ENCODE data around the gene PYGM.

PYGM gene

GRCh38 chr11:64752175-64752970 is 7.4 kb downstream of the PYGM start:
- no peak for DNase-seq

GRCh38 chr11:64751580-64751979 is 8.2 kb downstream of the PYGM start:
- no peak for DNase-seq

DNA sequence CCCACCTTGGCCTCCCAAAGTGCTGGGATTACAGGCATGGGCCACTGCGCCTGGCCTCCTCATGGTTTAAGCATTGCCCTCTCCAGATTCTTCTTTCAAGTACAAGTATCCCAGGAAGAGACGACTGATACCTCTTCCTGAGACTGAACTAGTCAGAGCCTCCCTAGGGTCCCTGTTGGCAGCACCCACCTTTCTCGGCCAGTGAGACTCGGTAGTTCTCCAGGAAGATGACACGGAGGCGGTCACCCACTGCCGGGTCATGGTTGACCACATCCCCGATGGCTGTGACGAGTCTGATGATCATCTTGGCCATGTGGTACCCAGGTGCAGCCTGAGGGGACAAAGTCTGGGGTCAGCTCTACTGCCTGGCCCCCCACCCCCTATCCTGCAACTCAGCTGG is 8.6 kb downstream of the PYGM start:
- DNase-seq, result no peak

- no peak for DNase-seq
Measured at GRCh38 chr11:64750361-64751054, 9.3 kb downstream of the PYGM start.

DNA sequence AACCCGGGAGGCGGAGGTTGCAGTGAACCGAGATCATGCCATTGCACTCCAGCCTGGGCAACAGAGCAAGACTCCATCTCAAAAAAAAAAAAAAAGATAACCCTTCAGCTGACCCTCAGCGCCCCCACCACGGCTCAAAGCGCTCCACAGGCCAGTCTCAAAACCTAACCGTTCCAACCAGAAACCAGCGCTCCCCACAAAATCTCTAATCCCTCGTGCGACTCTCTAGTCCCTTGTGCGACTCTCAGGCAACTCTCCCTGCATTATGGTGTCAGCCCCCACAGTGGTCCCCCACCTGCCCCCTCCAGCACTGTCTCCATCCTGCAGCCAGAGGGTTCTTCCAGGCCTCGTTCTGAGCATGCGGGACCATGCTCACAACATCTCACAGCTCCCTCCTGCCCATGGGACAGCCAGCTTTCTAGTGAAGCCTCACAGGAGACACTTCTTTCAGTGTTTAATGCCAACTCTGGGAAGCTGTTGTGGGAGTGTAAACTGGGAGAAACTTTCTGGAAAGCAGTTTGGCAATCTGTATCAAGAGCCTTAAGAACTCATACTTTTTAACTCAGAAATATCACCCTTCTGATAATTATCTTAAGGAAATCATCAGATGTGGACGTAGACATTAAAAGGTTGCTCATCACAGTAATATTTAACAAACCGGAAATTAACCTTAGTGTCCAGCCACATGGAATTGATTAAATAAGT is 11.7 kb downstream of the PYGM start:
- no peak for DNase-seq

GRCh38 chr11:64746486-64746885 is 13.3 kb downstream of the PYGM start:
- no peak for DNase-seq

DNA sequence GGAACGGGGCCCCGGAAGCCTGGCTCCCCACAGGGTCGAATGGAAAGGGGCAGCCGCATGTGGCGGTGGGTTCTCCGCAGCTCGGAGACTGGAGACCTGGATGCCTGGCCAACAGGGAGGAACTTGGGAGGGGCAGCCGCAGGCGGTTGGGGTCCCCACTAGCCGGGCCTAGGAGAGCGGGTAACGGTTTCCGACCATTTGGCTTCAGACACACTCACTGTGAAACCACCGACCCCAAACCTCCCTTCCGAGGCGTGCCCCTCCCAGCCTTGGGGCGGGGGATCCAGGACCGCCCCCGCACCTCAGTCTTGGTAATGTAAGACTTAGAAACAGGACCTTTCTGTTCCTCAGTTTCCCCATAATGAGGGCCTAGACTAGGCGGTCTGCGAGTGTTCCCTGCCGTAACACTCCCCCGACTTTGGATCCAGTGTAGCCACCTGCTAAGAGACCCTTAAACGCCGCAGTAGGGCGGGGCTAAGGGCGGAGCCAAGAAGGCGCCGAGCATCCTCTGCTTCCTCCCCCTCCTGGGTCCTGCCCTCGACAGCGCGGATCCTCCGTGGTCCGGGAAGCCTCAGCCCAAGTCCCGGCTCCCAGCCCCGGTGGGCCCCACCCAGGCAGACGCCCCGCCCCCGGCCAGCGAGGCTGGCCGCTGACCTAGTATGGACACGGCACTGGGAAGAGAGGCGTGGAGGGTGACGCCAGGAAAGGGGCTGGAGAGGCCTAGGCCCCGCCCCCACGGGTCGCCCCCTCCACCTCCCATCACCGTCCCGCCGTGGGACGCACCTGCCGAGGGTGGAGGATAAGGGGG is 14.0 kb downstream of the PYGM start:
- peak; percentile 57 to 67 for DNase-seq

- DNase-seq, result peak; percentile 49 to 62
Measured at GRCh38 chr11:64745189-64745520, 14.6 kb downstream of the PYGM start.

GRCh38 chr11:64744544-64745188 is 15.1 kb downstream of the PYGM start:
- no peak for DNase-seq

GRCh38 chr11:64743591-64744543 is 15.9 kb downstream of the PYGM start, which contains the start of gene RASGRP2:
Gene RASGRP2, minus strand, starts transcription at chr11:64744142. Its CDS starts 1,276 bp downstream, at chr11:64742866.
- DNase-seq, result peak; percentile 84 to 87

DNA sequence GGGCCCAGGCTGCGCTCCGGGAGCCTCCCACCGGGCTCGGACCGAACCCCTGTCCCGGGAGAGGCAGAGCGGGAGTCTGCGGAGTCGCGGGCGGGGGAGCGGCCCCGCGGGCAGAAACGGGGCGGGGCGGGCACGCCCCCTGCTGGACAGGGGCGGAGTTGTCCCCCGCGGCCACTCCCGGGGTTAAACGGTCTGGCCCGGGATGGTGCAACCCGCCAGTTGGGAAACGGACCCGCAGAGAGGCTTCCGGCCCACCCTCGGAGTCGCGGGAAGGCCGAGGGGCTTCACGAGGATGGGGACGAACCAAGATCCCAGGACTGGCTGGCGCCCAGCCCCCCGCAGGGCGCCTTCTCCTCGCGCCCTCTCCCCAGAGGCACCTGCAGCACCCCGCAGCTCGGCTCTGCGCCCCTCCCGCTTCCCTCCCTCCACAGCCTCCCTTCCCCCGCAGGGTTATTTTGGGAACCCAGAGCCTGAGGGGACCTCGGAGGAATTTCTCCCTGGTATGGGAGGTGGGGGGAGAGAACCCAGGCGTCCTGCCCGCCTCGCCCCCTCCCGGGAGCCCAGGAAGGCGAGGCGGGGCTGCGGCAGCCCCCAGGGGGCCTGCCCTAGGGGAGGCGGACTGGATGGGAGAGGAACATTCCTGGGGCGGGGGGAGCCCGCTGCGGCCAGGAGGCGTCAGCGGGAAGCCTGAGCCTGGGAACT is 16.7 kb downstream of the PYGM start:
- peak; percentile 79 to 83 for DNase-seq

DNA sequence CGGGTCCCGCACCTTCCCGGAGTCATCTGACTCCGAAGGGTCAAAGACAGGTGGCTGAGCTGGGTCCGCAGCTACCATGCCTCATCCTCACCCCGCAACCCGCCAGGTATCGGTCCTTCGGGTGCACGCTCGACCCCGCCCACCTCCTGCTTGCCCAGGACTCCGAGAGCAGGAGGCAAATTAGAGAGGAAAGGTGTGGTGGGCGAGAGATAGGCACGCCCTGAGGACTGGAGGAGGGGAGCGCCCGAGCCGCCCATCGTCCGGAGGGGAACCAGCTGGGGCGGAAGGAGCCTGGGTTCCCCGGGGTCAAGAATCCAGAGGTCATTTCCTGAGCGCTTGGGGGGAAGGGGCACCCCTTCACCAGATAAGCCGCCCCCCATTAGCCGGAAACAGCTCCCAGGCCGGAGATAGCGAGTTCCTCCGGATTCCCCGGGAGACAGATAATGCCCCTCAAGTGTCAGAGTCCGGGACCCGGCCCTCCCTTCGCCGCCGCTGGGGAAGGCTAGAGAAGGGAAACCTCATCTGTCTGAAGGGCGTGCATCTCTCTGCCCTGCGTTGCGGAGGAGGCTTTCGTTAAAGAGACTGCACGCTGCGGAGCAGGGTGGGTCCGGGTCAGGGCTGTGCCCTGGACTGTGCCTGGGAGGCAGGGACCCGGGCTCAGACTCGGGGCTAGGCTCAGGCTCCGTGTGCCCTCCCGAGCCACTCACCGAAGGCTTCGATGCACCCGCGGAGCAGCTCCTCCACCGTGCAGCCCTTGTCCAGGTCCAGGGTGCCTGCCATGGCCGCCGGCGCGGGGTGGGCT is 17.5 kb downstream of the PYGM start:
- peak; percentile 40 to 55 for DNase-seq

GRCh38 chr11:64741375-64742086 is 18.2 kb downstream of the PYGM start:
- DNase-seq, result no peak

DNA sequence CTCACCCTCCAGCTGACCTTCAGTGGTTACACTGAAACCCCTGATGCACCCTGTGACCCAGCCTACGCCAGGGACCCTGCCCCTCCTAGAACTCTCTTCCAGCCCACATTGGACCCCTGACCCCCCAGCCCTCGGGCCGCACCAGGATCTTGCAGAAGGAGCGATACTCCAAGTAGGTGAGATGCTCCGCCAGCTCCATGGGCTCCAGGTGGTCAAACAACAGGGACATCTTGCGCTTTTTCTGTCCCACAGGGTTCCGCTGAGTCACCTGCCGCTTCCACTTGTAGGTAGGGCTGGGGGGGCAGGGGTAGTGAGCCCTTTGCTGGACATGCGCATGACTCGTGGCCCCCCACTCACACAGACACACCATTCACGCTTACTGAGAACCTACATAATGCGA is 19.9 kb downstream of the PYGM start:
- DNase-seq, result no peak

DNA sequence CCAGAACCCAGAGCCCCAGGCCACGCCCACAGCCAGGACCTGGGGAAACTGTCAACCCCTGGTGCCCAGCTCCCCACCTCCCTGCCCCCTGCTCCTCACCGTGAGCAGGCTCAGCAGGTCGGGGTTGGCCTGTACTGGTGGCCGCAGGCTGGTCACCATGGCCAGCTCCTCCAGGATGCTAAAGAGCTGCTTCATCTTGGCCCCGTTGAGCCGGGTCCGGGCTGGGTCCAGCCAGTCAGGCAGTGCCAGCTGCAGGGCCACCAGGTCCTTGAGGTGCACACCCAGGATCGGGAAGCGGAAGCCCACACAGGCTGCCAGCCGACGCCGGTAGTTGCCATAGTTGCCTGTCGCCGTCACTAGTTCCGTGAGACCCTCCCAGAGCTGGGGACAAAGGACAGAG is 23.1 kb downstream of the PYGM start:
- DNase-seq, result no peak

GRCh38 chr11:64735725-64736259 is 24.0 kb downstream of the PYGM start:
- no peak for DNase-seq

GRCh38 chr11:64734811-64735724 is 24.7 kb downstream of the PYGM start:
- no peak for DNase-seq

- no peak for DNase-seq
Measured at GRCh38 chr11:64731601-64732000, 28.2 kb downstream of the PYGM start.
